Mononuclear cell (primary cell): ENCODE data around the gene EGFR. TPM values are rescaled to one million over a fixed set of nuclear protein-coding genes. Genes with fewer than 3 reads are reported as not detected.

Experiments
- H3K27me3 ChIP-seq: 2 replicates; pipeline ENCODE4 v1.6.0; 2011; ENCODE audit warnings: low read length, control low read depth; ENCODE audit not compliant: insufficient read depth
- H3K4me1 ChIP-seq: 2 replicates; pipeline ENCODE4 v1.5.1; 2011; ENCODE audit warnings: mild to moderate bottlenecking, low read length, control low read depth; ENCODE audit not compliant: insufficient read depth
- H3K4me3 ChIP-seq: 2 replicates; pipeline ENCODE4 v1.5.1; 2011; ENCODE audit warnings: mild to moderate bottlenecking, low read length, moderate library complexity
- H3K9me3 ChIP-seq: 2 replicates; pipeline ENCODE4 v1.5.1; 2011; ENCODE audit warnings: low read depth, mild to moderate bottlenecking, control low read depth, low read length
- total RNA-seq: library from RNA; depleted of rRNA; stranded (reverse); fragments of >200 nt; gene quantifications from one replicate; pipeline ENCODE4 v1.2.3, GENCODE V29; 2012

The EGFR gene
- total RNA-seq, 1 donor, result 0.10 TPM

DNA sequence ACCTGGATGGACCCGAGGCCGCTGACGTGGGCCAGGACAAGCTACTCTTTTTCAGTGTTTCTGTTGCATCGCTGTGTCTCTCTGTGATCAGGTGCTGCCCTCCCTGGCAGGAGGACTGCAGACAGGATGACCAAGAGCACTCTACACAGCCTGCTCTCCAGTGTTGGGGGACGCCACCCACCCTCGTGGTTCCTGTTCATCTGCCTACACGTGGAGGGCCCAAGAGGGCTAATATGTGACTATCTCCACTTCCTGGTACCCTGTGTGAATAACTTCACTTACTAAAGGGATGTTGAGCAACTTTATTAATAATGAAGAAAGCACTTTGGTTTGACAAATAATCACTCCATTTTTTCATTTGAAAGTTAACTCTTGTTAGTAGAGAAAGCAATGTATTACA is 101.3 kb downstream of the EGFR start:
- no peaks in the 10 kb centered on the region for H3K27me3 ChIP-seq
- H3K4me1 ChIP-seq, result no peaks in the 10 kb centered on the region
- no peaks in the 10 kb centered on the region for H3K9me3 ChIP-seq
- H3K4me3 ChIP-seq, result no peak overlapping the region

DNA sequence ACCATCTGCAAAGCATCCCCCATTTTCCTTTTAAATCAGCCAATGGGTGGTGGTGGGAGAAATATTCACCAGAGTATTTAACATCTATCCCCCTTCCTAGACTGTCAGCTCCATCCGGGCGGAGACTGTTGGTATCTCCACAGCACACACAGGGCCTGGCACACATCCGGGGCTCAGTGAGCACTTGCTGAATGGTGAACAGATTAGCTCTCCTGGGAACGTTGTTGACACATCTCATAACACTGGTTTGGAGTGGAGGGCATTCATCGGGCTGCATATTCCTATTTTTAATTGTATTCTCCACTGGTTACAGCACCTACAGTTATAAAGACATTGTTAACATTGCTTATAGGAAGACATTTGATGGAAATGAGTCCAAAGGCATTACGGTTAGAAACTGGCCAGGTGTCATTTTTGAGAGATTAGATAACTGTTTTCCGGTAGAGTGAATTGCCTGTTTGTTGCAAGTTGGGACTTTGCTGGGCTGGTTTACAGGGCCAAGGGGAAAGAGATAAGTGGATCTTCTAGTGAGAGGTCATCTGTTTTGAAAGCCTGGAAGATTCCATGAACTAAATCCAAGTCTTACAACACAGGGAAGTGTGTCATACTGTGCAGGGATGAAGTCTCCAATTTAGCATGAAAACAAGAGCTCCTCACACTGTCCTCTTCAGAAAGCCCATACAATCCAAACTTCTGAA is 101.8 kb downstream of the EGFR start:
- no peaks in the 10 kb centered on the region for H3K9me3 ChIP-seq
- no peaks in the 10 kb centered on the region for H3K4me1 ChIP-seq
- no peaks in the 10 kb centered on the region for H3K27me3 ChIP-seq
- H3K4me3 ChIP-seq, result no peak overlapping the region

DNA sequence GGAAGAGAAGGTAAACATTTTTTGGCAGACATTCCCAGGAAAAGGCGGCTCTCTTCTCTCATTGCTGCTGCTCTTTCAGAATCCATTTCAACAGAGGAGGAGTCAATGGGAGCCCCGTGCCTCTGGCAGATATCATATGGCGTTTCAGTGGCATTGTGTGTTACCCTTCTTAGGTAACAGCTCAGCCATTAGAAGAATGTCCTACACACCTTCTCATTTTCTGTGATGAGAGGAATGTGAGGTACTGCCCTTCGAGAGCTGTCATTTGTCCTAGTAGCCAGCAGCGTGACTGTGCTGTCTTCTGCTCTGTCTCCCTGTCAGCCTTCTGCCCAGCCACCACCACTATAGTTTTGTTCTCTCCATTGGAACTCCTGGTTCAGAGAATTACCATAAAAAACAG is 102.4 kb downstream of the EGFR start:
- Histone ChIP-seq H3K9me3 (no peaks in the 10 kb centered on the region), H3K4me3 (no peak overlapping the region), H3K27me3 (no peaks in the 10 kb centered on the region), H3K4me1 (no peaks in the 10 kb centered on the region)

DNA sequence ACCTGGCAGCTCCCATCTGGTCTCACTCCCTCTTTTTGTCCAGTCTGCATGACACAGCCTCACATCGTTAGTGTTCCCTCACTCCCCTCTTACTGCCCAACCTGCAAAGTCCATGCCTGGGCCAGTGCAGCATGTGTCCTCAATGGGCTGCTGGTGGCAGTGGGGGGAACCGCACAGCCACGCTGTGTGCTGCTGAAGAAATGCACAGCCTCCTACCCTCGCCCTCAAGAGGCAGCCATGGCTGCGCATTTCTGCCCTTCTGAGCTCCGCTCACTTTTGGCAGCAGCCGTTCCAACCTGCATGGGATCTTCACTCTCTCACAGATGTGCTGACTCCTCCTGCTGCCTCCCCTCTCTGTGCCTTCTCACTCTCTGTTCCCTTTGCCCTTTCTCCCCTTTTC is 103.4 kb downstream of the EGFR start:
- Histone ChIP-seq H3K4me1 (no peaks in the 10 kb centered on the region), H3K27me3 (no peaks in the 10 kb centered on the region), H3K4me3 (no peak overlapping the region), H3K9me3 (no peaks in the 10 kb centered on the region)

DNA sequence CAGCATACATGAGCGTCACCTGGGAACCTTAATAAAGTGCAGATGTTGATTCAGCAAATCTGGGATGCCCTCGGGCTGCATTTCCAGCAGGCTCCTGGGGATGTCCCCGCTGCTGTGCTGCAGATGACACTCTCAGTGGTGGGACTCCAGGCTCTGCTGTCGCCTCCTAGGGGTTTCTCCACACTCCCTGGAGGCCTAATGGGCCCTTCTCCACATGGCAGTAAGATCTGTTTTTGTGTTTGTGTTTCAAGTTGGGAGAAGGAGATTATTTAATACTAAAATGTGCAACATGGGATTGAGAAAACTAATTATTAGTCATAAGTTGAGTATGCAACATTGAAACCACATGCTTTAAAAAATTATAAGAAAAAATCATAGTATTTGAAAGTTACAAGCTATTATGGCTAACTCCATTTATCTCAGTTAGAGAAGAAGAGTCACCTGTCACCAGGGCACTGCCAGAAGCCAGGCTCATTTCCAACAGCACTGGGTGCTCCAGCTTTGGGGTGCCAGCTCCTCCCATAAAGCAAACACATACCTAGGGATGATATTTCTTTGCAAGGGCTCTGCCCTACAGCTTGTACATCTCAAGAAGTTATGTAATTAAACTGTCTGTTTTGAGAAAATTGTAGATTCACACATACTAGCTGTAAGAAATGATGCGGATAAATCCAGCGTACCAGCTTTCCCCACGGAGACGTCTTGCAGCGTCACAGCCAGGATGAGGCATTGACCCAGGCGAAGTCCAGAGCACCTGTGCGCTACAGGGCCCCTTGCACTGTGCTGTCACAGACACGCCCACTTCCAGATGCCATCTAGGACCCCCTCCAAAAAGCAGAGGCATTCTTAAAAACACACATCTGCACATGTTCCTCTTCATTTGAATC is 106.4 kb downstream of the EGFR start:
- H3K4me1 ChIP-seq, result no peaks in the 10 kb centered on the region
- H3K4me3 ChIP-seq, result no peak overlapping the region
- H3K27me3 ChIP-seq, result no peaks in the 10 kb centered on the region
- no peaks in the 10 kb centered on the region for H3K9me3 ChIP-seq

DNA sequence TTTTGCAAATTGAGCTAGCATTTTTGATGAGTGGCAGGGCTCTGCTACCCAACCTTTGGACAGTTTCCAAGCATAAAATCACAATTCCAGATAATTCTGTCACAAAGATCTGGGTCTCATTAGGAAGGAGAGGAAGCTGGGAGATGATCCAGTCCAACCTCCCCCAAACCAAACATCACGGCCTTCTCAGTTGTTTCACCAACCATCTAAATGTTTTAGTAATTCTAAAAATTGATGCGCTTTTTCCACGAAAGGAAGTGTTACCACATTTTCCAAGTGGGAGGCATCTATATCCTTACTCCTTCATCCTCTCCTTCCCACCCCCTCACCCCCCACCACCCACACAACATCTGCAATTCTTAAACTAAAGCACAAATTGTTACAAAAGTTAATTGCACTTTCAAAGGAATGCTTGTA is 108.3 kb downstream of the EGFR start:
- no peaks in the 10 kb centered on the region for H3K4me1 ChIP-seq
- no peaks in the 10 kb centered on the region for H3K9me3 ChIP-seq
- H3K4me3 ChIP-seq, result no peak overlapping the region
- no peaks in the 10 kb centered on the region for H3K27me3 ChIP-seq

DNA sequence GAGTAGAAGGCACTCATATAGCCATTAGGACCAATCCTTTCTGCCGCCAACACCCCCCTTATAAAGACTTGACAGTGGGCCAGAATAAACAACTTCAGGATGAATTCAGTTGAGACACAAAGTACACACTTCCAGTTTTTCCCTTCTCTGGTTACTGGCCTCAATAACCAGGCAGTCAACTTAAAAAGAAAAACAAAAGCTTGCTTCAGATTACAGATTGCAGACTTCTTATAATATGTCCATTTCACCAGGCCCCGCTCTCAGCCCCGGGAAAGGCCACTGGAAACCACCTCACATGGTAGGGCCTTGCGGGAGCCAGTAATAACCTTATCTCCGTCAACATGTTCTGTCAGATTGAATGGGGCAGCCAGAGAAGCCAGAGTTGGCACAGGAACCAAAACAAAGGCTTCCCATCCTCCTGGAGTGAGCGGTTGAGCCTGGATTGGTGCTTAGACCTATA is 108.8 kb downstream of the EGFR start:
- no peaks in the 10 kb centered on the region for H3K9me3 ChIP-seq
- H3K4me1 ChIP-seq, result no peaks in the 10 kb centered on the region
- no peaks in the 10 kb centered on the region for H3K27me3 ChIP-seq
- no peak overlapping the region for H3K4me3 ChIP-seq

DNA sequence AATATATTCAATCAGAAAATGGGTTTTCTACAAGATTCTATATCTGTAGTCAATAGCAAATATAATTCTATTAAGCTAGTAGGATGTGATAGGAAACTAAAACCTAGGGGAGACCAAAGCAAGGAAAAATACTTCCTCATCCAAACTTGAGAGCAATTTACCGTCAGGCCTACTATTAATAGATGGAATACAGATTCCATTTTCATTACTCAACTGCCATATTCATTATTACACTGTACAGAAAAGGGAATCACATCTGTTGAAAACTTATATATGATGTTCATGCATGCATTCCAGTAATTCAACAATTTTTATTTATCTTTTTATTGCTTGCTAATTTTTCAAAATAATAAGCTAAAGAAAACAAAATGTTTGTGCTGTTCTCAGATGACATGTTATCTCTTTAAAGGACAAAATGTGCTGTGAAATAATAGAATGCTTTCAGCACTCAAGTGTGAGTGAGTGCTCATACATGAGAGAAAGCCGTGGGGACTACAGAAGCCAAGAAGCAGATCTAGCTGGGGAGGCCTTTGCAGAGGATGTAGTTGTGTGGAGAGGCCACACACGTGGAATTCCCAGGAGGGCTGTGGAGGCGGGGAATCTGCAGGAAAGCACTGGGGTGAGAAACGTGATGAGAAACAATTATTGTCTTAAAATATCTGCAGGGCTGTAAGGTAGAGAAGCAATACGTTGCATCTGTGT is 110.0 kb downstream of the EGFR start:
- Histone ChIP-seq H3K27me3 (no peaks in the 10 kb centered on the region), H3K4me3 (no peak overlapping the region), H3K9me3 (no peaks in the 10 kb centered on the region), H3K4me1 (no peaks in the 10 kb centered on the region)

DNA sequence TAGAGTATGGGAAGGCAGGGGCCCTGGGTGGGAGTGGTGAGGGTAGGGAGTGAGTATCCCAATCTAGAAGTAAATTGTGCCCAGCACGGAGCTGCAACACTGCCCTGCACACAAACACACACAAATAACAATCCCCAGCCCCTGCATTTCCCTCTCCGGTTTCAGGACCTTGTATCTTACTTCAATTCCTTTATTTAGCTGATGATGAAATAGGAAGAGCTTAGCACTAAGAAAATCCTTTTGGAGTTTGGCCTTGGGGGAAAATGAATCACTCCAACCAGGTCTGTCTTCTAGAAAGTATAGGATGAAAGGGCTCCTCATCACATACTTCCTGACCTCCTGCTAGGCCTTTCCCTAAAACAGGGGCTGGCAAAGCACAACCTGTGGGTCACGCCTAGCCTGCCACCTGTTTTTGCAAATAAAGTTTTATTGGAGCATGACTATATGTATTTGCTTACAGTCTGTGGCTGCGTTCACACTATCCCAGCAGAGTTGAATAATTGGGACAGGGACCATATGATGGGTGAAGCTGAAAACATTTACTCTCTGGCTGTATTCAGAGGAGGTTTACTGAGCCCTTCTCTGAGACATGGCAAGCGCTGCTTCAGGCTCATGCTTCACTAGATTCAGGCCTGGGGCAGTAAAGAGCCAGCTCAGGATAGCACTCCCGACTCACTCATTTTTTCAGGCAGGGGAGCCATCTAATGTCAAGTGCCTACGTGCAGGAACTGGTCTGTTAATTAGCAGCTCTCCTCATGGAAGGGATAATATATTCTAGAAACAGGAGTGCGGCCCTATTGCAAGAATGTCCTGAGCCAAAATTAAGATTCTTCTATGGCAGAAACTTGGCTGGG is 111.0 kb downstream of the EGFR start:
- Histone ChIP-seq H3K4me3 (no peak overlapping the region), H3K4me1 (no peaks in the 10 kb centered on the region), H3K27me3 (no peaks in the 10 kb centered on the region), H3K9me3 (no peaks in the 10 kb centered on the region)

DNA sequence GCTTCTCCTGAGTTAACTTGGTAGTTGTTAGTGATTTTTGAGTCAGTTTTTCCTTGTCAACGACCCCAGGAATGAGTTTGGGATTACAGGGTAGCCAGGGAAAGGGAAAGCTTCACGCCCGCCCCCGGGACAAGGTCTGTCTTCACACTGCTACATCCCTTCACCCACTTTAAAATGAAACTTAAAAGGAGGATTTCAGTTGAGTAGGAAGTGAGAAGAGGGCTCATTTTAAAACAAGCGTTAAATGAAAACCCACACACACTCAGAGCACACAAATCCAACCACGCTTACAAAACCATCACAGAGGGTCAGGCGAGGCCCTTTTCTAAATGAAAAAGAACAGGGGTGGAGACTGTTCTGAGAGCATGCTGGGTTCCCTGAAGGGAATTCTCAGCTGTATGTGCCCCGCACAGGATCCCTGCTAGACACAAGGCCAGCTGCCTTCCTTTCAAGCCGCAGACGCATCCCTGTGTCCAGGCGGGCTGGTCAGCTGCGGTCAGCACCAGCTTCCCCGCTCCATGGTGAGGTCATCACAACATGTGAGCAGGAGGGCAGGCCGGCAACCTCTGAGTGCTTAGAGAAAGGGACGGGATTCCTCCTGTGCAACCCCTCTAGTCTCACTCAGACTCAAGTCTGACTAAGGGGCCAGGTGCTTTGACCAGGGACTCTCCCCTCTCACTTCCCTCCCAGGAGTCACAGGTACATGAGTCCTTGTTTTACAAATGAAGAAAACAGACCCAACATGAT is 111.8 kb downstream of the EGFR start:
- H3K27me3 ChIP-seq, result no peaks in the 10 kb centered on the region
- no peaks in the 10 kb centered on the region for H3K9me3 ChIP-seq
- H3K4me3 ChIP-seq, result no peak overlapping the region
- no peaks in the 10 kb centered on the region for H3K4me1 ChIP-seq

DNA sequence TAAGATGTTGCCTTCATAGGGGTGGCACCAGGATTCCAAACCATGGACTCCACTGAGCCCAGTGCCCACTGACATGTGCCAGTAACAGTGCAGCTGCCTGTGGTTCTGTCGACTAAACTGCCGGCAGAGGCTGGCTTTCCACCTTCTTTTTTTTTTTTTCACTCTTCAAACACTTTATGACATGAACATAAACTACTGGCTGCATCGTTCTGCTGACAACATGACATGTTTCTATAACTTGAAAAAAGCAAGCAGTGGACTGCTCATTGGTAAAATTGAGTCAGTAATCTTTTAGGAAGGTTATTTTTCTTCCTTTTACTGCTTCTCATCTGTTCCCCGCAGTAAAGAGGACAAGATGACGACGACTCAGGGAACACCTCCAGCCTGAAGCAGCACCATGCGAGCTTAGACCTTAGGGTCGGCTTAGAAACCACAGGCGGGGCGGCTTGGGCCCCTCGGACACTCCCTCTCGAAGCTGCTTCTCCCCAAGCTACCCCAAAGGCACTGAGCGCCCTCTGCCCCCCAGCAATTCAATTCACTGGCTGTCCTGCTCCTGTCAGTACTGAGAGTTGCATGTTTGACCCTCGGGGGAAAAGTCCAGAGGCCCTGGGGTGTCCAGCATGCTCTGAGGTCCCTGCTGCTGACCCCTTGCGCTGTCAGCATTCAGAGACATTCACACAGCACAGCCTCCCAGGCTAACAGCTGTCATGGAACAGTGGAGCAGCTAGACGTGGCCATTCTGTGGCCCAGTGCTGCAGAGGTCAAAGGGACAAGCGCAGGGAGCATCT is 112.5 kb downstream of the EGFR start:
- no peak overlapping the region for H3K4me3 ChIP-seq
- H3K9me3 ChIP-seq, result no peaks in the 10 kb centered on the region
- H3K27me3 ChIP-seq, result no peaks in the 10 kb centered on the region
- H3K4me1 ChIP-seq, result no peaks in the 10 kb centered on the region

DNA sequence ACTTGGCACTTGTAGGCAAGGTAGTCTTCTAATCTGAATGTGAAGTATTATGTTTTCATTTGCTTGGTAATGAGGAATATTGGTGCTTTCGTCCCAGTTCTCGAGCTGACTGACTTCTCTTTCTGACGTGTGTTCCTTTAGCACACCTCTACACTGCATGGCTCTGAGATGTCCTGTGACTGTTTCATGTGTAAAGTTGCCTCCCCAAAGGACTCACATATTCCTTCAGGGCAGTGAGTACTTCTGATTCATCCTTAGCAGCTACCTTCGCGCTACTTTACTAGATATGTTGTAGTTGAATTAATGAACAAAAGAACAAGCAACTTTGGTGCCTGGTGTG is 113.7 kb downstream of the EGFR start:
- Histone ChIP-seq H3K4me1 (no peaks in the 10 kb centered on the region), H3K27me3 (no peaks in the 10 kb centered on the region), H3K9me3 (no peaks in the 10 kb centered on the region), H3K4me3 (no peak overlapping the region)

DNA sequence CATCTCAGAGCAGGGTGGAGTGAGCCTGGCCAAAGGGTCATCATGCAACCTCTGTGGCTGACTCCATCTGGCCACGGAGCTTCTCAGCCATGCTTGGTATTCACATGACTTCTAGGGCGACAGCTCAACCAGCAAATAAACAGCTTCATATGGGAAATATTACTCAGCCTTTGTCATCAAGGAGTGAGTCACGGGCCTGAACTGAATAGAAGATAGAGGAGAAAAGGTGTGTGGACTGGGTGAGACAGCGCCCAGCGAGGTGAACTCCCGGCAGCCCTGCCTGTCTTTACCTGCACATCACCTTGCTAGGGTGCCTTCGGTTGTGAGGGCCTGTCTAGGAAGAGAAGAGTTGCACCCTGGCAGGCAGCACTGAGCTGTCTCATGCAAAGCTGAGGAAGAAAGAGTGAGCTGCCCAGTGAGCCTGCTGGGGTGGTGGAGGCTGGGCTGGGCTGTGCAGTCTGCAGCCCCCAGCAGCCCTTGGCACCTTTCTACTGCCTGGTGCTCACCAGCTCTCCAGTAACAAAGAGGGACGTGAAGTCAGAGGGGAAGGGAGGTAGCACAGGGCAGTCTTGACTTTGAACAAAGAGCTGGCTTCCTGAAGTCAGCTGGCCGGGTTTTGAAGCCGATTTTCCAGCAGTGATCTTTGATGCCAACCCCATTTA is 114.2 kb downstream of the EGFR start:
- Histone ChIP-seq H3K4me1 (no peaks in the 10 kb centered on the region), H3K9me3 (no peaks in the 10 kb centered on the region), H3K27me3 (no peaks in the 10 kb centered on the region), H3K4me3 (no peak overlapping the region)
